Breast epithelium (tissue), 3 donors: ENCODE data around the gene SH3BP4.

Experiments
- CTCF ChIP-seq, 3 donors: fragments of 450-650 bp; IDR thresholded peaks; one replicate each; pipeline ENCODE4 v1.5.1; 2016 to 2017; ENCODE audit warnings: antibody characterized with exemption in 3 of 3, mild to moderate bottlenecking in 3 of 3, moderate library complexity in 3 of 3
- POLR2AphosphoS5 ChIP-seq, 3 donors: sonication (generic); formaldehyde crosslinking; IDR thresholded peaks; one replicate each; pipeline ENCODE4 v1.6.1; 2017; ENCODE audit warnings: antibody characterized with exemption in 3 of 3

- no peak for TF ChIP-seq CTCF (IDR thresholded peaks at IDR 0.05)
- no peak for TF ChIP-seq POLR2AphosphoS5 (IDR thresholded peaks at IDR 0.05)
Observed at GRCh38 chr2:235080101-235080500, 128.3 kb downstream of the SH3BP4 start.
